ENCODE measurements around the gene PHC3. TPM values are rescaled to one million over a fixed set of nuclear protein-coding genes. Genes with fewer than 3 reads are reported as not detected.
"Not testable (repeated sequence)": the region's sequence is repeated elsewhere in the genome, so short reads cannot be mapped to it uniquely, and the experiment has no call there.

Gene PHC3
- total RNA-seq, 1 donor from 2014 or later, result 46.9 TPM

DNA sequence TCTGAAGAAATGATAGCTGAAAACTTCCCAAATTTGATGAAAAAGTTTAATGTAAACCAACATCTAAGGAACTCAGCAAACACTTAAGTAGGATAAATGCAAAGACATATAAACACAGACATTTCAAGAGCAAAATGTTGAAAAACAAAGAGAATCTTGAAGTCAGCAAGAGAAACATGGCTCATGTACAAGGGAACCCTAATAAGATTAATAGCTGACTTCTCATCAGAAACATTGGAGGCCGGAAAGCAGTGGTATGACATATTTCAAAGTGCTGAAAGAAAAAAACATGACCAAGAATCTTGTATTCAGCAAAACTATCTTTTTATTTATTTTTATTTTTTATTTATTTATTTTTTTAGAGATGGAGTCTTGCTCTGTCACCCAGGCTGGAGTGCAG is 30.1 kb upstream of the PHC3 start:
- no peak for DNase-seq (ENCODE audit: extremely low spot score in 2 of 2)
- intact Hi-C loops (cut with DNase I), result no loop called here
- Histone ChIP-seq H3K27ac (no peak overlapping the region), H3K27me3 (no peaks in the 10 kb centered on the region), H3K4me3 (no peak overlapping the region), H3K4me1 (no peaks in the 10 kb centered on the region), H3K36me3 (no peaks in the 10 kb centered on the region), H3K9me3 (no peaks in the 10 kb centered on the region)
- TF ChIP-seq POLR2A (IDR thresholded peaks at IDR 0.05), result no peak
- TF ChIP-seq, protein P1, sequence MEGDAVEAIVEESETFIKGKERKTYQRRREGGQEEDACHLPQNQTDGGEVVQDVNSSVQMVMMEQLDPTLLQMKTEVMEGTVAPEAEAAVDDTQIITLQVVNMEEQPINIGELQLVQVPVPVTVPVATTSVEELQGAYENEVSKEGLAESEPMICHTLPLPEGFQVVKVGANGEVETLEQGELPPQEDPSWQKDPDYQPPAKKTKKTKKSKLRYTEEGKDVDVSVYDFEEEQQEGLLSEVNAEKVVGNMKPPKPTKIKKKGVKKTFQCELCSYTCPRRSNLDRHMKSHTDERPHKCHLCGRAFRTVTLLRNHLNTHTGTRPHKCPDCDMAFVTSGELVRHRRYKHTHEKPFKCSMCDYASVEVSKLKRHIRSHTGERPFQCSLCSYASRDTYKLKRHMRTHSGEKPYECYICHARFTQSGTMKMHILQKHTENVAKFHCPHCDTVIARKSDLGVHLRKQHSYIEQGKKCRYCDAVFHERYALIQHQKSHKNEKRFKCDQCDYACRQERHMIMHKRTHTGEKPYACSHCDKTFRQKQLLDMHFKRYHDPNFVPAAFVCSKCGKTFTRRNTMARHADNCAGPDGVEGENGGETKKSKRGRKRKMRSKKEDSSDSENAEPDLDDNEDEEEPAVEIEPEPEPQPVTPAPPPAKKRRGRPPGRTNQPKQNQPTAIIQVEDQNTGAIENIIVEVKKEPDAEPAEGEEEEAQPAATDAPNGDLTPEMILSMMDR (IDR thresholded peaks at IDR 0.05), result no peak
- TF ChIP-seq POLR2AphosphoS5 (IDR thresholded peaks at IDR 0.05; ENCODE audit: insufficient read depth in 1 of 2, low read depth in 1 of 2), result no peak

DNA sequence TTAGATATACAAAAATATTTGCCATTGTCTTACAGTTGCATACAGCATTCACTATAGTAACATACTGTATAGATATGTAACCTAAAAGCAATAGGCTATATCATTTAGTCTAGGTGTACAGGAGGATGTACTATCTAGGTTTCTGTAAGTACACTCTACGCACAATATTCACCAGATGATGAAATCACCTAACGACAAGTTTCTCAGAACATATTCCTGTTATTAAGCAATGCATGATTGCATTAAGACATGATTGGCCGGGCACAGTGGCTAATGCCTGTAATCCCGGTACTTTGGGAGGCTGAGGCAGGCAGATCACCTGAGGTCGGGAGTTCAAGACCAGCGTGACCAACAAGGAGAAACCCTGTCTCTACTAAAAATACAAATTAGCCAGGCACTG is 26.2 kb upstream of the PHC3 start:
- Histone ChIP-seq H3K9me3 (no peaks in the 10 kb centered on the region), H3K27me3 (no peaks in the 10 kb centered on the region), H3K4me1 (no peaks in the 10 kb centered on the region), H3K27ac (no peak overlapping the region), H3K4me3 (no peak overlapping the region), H3K36me3 (no peaks in the 10 kb centered on the region)
- intact Hi-C loops (cut with DNase I), result no loop called here
- no peak for DNase-seq (ENCODE audit: extremely low spot score in 2 of 2)
- TF ChIP-seq POLR2AphosphoS5 (IDR thresholded peaks at IDR 0.05; ENCODE audit: insufficient read depth in 1 of 2, low read depth in 1 of 2) (no peak), POLR2A (IDR thresholded peaks at IDR 0.05) (no peak)
- TF ChIP-seq, protein P1 (IDR thresholded peaks at IDR 0.05), result no peak

DNA sequence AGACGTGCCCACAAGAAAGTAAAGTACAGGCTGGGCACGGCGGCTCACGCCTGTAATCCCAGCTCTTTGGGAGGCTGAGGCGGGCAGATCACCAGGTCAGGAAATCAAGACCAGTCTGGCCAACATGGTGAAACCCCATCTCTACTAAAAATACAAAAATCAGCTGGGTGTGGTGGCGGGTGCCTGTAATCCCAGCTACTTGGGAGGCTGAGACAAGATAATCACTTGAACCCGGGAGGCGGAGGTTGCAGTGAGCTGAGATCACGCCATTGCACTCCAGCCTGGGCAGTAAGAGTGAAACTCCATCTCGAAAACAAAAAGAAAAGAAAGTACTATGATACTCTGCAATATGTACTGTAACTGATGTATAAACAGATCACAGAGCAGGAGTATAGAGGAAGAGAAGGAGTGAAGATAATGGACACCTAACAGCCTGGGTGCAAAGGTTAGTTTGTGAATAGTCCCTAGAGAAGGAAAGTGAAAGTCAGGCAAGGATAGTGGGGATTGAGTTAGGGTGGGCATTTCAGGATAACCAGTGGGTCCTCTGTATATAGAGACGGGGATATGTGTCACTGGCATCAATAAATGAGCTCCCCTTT is 24.7 kb upstream of the PHC3 start:
- H3K9me3 ChIP-seq; DNase-seq (ENCODE audit: extremely low spot score in 2 of 2); H3K36me3 ChIP-seq; H3K27me3 ChIP-seq; H3K4me1 ChIP-seq; H3K4me3 ChIP-seq; intact Hi-C loops (cut with DNase I); H3K27ac ChIP-seq: not testable (repeated sequence)

DNA sequence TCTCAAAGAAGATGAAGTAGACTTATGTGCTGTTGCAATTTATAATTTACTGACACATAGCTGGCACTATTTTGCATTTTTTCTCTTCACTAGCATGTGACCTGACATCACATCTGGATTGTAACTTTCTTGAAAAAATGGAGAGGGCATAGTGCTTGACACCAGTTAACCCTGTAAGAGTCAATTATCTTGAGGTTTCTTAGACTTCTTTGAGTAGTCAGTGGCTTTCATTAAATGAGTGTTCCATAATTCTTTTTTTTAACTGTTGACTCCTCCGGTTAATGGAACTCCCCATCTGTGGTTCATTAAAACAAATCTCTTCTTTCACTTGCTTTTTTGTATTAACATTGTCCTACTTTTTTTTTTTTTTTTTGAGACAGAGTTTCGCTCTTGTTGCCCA is 23.8 kb upstream of the PHC3 start:
- TF ChIP-seq POLR2A (IDR thresholded peaks at IDR 0.05), result no peak
- TF ChIP-seq, protein P1 (IDR thresholded peaks at IDR 0.05), result no peak
- peak in 1 of 2 donors; percentile 30 for TF ChIP-seq POLR2AphosphoS5 (IDR thresholded peaks at IDR 0.05; ENCODE audit: insufficient read depth in 1 of 2, low read depth in 1 of 2)
- intact Hi-C loops (cut with DNase I), result no loop called here
- no peaks in the 10 kb centered on the region for H3K9me3 ChIP-seq
- H3K4me3 ChIP-seq, result no peak overlapping the region
- H3K36me3 ChIP-seq, result no peaks in the 10 kb centered on the region
- H3K27ac ChIP-seq, result no peak overlapping the region
- H3K27me3 ChIP-seq, result no peaks in the 10 kb centered on the region
- H3K4me1 ChIP-seq, result no peaks in the 10 kb centered on the region
- no peak for DNase-seq (ENCODE audit: extremely low spot score in 2 of 2)

DNA sequence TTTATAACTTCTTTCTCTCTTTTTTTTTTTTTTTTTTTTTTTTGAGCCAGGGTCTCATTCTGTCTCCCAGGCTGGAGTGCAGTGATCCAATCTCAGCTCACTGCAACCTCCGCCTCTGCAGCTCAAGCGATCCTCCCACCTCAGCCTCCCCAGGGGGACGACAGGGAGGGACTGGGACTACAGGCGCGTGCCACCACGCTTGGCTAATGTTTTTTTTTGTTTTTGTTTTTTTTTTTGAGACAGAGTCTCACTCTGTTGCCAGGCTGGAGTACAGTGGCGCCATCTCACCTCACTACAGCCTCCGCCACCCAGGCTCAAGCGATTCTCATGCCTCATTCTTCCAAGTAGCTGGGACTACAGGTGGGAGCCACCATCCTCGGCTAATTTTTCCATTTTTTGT is 23.0 kb upstream of the PHC3 start:
- Histone ChIP-seq H3K4me1 (no peaks in the 10 kb centered on the region), H3K4me3 (no peak overlapping the region), H3K36me3 (no peaks in the 10 kb centered on the region), H3K27ac (no peak overlapping the region), H3K9me3 (no peaks in the 10 kb centered on the region), H3K27me3 (no peaks in the 10 kb centered on the region)
- TF ChIP-seq POLR2AphosphoS5 (IDR thresholded peaks at IDR 0.05; ENCODE audit: insufficient read depth in 1 of 2, low read depth in 1 of 2) (no peak), POLR2A (IDR thresholded peaks at IDR 0.05) (no peak)
- TF ChIP-seq, protein P1 (IDR thresholded peaks at IDR 0.05), result no peak
- intact Hi-C loops (cut with DNase I), result no loop called here
- no peak for DNase-seq (ENCODE audit: extremely low spot score in 2 of 2)
